ENCODE data around the gene UBE2M.

DNA sequence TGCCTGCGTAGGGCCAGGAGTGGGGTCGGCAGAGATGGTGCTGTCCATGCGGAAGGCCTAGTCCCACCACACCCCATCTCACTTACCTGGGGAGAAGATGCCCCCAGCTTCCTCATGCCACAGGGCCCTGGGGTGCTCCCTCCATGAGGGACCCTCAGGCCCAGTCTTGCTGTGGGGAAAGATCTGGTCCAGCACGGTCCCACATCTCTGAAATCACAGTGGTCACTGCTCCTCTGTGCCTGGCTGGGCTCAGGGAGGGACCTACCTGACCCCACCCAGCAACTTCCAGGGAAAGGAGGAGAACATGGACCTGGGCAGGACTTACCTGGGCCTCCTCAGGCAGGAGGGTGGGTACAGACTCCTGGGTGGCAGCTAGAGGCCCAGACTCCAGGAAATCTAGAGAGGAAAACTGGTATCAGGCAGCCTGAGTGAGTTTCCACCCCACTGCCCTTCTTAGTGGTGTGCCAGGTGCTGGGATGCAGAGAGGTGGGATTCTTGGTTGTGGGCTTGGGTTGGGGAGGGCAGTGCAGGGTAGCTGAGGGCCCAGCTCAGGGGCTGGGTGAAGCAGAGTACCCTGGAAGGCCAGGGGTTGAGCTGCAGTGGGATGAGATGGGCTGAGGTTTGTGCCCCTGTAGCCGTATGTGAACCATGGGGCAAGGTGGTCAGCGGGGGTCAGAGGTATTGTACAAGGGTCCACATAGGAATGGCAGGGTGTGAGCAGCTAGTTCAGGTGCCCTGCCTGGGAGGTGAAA, 11.0 kb upstream of the UBE2M start:
- TF ChIP-seq, protein P1, sequence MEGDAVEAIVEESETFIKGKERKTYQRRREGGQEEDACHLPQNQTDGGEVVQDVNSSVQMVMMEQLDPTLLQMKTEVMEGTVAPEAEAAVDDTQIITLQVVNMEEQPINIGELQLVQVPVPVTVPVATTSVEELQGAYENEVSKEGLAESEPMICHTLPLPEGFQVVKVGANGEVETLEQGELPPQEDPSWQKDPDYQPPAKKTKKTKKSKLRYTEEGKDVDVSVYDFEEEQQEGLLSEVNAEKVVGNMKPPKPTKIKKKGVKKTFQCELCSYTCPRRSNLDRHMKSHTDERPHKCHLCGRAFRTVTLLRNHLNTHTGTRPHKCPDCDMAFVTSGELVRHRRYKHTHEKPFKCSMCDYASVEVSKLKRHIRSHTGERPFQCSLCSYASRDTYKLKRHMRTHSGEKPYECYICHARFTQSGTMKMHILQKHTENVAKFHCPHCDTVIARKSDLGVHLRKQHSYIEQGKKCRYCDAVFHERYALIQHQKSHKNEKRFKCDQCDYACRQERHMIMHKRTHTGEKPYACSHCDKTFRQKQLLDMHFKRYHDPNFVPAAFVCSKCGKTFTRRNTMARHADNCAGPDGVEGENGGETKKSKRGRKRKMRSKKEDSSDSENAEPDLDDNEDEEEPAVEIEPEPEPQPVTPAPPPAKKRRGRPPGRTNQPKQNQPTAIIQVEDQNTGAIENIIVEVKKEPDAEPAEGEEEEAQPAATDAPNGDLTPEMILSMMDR (conservative IDR thresholded peaks at IDR 0.05; ENCODE audit: low read length): no peak
- no peak for TF ChIP-seq EZH2phosphoT487 (IDR thresholded peaks at IDR 0.05; ENCODE audit: borderline replicate concordance)

Data from Loucy (cell line).